Stimulated activated CD4-positive, alpha-beta T cell treated with anti-CD3 and anti-CD28 coated beads, Interleukin-15, amount 100 ng/mL, for 1 hour (primary cell): ENCODE results near the gene ZFP1.
A peak's percentile ranks its signal among the peaks of the same experiment; 100 is the strongest.

Experiments used
- DNase-seq, 2 donors: peaks; one replicate each; pipeline ENCODE4 v3.0.0-alpha.2; 2020; ENCODE audit warnings: low read depth in 1 of 2, low spot score in 1 of 2

Gene ZFP1

DNA sequence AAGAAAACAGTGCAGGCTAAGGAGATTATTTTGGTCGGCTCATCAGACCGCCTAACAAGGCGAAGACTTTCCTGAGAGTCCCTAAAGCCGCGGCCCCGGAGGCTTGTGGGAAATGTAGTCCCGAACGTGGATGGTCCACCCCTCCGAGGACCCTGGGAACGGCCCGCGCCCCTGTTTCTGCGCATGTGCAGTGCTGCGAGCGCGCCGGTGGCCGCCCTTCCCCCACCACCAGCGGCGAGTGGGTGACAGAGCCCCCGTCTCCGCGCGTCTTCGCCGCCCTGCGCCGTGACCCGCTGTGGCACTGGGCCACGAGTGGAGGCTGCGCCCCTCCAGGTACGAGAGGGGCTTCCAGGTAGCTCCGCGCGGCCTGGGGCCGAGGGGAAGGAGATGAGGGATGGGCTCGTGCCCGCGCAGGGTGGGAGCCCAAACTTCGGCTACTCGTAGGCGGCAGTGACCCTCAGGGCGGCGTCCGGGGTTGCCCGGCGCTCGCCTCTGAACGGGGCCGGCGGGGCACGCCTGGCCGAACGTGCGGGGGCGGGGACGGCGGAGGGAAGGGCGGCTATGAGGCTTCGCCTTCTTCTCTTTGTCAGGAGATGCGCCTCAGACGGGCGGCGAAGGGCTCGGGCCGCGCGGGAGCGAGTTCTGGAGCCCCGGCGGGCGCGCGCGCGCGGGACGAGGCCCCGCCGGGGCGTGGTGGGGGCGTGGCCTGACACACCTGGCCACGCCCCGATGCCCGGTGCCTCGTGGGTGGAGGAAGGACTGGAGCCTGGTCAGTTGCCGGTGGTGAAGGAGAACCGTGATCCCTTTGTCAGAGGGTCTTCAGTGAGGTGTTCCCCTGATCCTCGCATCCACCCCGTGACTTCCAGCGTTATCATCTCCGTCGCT, at the start of gene ZFP1:
ZFP1 (plus strand) TSS at position 214 of the 885 bp plus-strand sequence. CDS start 4,428 bp downstream, outside the sequence.
- peak; percentile 85 to 92 for DNase-seq

DNA sequence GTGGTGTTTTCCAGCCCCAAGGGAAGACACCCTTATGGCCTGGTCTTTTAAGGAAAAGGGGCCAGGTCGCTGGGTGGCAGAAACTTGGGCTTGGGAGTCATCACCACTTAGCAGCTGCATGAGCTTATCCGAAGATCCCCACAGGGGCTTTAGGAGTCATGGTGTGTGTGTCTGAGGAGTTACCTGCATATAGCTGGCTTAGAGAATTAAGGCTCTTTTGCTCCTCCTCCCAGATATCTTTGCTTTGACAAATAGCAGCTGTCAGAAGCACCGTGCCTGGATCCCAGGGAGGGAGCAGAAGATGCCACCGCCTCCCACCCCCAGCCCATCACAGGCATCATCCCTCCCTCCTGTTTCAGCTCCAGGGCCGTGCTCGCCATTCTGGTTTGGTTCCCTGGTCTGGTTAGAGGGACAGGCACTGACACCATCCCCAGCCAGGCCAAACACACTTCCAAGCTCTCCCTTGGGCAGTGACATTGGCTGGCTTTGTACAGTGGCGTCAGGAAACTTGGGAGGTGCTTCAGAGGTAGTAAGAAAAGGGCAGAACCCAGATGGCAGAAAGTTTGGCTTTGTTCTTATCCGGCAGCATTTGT, 49.2 kb upstream of the ZFP1 start:
- no peak for DNase-seq

DNA sequence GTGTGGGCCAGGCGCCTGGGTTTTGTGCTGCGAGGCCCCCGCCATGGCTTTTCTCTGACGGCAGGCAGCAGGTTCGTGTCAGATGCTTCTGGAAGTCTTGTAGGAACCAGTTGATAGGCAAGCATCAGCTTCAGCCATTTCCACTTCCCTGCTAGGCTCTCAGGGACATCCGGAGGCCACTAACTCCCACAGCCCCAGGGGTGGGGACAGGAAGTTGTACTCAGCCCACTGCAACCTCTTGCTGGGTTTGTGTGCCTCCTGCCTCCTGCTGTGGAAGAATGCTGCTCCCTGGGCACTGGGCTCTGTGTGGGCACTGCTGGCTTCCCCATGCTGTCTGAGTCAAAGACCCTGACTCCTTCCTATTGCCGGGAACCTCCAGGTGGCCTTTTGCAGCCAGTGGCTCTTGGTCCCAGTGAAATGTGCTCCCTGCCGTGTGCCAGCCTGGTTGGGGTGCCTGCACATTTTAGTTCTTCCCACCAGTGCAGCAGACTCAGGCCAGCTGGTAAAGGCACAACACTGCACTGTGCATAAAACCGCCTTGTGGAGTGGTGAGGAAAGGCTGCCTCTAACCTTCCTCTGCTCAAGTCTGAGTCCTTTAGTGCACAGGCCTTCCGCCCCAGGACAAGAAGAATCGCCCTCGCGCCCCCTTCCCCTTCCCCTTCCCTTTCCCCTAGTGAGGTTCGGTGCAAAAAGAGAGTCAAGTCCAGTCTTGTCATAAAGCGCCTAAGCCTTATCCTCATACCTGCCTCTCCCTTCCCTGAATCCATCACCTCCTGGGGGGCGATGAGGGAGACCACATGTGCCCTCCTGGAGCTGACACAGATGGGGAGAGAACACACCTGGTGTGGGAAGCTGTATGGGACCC, 48.4 kb upstream of the ZFP1 start:
- no peak for DNase-seq

DNA sequence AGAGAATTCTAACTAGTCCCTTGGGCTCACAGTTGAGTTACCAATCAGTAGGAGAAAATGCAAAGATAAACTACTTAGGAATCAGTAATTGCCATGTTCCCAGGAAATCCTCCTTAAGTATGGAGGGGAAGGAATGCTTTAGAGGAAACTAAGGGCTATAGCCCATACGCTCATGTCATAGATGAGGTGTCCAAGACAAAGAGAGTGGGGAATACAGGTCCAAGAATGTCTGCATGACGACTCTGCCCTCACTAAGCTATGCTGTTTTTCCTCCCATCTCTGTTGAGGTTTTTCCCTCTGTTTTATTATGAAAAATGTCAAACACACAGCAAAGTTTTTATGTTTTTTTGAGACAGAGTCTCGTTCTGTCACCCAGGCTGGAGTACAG, 47.7 kb upstream of the ZFP1 start:
- no peak for DNase-seq

DNA sequence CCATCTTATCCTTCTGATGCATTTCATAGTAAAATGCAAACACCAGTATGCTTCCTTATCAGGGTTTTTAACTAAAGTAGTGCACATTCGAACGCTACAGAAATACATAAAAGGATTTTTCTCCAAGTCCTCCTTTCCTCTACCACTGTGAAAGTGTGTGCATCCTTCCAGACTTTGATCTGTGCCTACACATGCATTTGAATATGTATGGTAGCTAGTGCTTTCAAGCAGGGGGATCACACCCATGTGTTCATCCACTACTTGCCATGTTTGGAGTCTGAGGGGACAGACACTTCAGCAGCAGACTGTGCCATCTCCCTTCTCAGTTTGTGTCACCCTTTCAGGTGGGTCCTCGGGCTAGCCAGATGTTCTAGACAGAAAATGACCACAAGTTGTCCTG, 46.7 kb upstream of the ZFP1 start:
- no peak for DNase-seq

DNA sequence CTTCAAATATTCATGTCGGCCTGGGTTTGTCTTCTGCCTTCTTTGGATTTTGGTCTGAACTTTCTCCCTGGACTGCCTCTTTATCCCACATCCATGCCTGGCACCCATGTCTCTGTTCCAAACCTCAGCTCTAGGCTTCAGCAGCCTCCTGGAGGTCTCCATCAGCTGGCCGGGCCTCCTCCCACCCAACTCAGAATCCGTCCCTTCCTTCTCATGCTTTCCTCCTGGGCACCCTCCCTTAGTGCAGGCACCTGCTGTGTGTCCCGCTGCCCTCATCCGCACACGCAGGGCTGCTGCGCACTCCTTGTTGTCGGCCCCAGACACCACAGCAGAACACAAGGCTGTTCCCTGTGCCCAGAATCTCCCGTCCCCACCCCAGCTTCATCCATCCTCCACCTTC, 45.7 kb upstream of the ZFP1 start:
- DNase-seq = no peak

DNA sequence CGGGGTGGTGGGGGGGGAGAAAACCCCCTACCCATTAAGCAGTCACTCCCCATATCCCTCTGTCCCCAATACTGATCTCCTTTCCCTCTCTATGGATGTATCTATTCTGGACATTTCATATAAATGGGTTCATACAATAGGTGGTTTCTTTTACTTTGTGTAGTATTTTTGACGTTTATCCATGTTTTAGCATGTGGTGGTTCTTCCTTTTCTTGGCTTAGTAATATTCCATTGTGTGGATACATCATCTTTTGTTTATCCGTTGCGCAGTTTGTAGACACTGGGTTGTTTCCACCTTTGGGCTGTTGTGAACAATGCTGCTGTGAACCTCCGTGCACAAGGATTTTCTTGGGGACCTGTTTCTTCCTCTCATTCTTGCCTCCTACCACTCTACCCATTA, 44.3 kb upstream of the ZFP1 start:
- DNase-seq = no peak

DNA sequence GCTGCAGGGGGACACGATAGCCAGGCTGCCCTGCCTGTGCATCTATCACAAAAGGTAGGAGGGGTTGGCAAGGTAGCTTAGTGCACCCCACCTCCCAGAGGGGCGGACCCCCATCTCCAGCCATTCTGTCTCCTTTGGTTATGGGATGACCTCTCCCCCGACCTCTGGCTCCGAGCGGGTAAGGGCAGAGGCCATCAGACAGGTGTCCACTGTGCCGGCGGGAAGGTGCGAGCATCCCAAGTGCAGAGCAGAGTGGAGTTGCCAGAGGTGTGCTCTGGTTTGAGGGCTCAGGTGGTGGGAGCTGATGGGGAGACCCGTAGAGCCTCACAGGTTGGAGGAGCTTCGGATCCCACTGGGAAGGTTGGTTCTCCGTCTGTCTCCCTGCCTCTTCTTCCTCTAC, 43.5 kb upstream of the ZFP1 start:
- no peak for DNase-seq

DNA sequence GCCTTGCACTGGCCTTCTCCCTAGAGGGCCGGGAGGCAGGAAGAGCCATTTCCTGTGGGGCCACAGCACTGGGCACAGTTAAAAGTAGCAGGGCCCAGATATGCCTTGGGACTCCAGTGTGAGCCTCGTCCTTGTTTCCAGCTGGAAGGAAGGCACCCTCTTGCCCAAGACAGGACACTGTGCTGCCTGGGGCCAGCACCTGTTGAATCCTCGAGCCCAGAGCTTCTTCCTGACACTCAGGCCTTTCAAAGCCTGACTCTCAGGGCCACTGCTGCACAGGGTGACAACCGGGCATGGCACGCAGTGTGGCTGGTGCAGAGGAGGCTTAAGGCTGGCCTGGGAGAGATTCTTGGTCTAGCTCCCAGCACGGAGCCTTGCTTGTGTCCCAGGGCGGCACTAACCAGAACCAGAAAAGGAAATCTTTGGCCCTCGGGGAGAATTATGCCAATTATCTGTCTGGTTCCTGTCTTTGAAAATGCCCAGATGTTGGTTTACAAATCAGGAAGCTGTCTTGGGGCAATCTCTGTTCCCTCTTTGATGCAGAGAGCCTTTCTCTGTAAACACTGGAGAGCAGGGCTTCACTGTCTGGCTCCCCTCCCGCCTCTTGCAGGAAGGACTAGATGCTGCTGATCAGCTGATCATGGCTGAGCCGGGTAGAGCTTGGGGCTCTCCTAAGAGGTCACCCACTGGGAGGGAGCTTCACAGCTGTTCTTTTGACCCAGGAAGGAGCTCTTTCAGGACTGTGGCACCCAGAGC, 42.8 kb upstream of the ZFP1 start:
- DNase-seq = no peak

DNA sequence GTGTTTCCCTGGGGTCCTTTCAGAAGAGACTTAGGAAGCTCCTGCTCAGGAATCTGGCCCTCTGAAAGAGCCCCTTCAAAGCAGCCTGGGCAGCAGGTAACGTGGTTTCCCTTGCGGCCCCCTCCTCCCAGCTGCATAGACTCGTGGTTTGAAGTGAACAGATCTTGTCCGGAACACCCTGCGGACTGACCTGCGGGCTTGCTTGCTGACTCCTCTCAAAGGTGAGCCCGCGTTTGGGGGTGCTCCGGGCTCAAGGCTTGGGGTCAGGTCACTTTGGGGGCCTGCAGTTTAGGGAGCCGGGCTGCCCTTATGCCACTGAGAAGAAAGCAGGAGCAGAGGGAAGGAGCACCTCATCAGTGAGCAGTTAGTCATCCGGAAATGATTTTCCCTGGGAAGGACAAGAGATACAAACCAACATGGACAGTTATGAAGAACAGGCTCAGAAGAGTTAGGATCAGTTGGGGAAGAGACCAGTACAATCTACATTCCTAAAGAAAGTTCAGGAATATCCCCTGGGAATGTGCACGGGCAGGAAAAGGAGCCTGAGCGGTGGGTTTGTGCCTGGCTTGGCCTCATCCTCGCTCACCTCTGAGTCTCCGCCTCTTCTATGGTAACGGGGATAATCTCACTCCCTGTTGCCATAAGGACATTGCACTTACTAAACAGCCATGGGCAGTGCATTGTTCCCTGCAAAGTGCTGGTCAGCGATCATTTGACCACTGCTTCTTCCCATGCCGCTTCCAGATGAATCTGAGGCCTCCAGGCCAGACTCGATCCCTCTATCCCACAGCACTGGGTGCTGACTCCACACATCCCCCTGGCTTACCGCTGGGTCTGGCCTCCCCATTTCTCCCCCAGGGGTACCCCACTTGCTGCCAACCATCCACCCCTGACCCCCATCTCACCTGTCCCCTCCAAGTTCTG, 41.7 kb upstream of the ZFP1 start:
- DNase-seq = no peak

DNA sequence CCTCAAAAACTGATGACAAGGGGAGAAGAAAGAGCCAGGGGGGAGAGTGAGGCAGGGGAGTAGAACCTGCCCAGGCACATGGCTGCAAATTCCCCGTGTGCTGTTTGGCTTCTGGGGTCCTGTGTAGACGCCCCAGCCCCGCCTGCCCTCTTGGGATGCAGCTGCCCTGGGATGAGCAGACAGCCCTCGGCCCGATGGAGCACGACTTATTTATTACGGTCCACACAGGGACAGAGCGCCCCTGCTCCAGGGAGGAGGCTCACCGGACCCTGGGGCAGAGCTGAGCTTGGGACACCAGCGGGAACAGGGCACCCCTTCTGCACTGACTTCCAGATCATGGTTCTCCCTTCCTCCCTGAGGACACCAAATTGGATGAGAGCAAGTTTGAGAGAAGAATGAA, 40.8 kb upstream of the ZFP1 start:
- DNase-seq = no peak

DNA sequence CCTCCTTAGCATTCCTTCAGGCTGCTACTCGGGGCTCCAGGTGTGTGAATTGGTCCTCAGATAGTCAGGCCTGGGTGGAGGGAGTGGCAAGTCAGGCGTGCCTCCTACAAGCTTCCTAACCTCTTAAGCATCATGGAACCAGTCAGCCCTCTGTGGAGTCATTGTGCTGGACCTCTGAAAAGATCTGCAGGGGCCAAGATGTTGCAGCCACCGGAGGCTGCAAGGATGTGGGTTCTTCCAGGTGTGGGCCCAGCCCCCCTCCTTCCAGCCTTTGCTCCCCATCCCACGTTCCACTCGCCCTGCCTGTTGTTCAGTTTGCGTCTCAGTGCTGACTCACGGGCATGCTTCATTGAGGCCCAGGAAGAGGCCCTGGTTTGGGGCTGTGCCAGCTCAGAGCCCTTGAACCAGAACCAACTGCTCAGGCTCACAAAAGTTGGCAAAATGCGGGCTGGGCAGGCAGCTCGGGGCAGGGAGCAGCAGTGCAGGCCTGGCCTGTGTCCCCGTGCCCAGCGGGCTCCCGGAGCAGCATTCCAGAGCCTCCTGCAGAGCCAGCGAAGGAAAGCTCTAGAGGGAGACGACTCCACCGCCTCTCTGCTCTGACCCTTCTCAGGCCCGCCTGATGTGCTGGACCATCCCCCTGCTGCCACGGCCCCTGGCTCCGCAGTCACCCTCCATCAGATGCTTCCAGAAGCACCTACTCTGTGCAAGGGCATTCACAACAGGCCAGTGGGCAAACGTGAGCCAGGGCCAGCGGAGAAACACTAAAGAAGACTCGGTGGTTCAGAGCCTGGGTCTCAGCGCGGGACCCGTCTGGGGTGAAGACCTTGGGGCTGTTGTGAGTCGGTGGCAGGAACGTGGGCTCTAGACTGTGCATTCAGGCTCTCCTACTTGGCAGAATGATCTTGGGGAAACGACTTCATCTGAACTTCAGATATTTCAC, 39.3 kb upstream of the ZFP1 start:
- peak; percentile 45 to 66 for DNase-seq

DNA sequence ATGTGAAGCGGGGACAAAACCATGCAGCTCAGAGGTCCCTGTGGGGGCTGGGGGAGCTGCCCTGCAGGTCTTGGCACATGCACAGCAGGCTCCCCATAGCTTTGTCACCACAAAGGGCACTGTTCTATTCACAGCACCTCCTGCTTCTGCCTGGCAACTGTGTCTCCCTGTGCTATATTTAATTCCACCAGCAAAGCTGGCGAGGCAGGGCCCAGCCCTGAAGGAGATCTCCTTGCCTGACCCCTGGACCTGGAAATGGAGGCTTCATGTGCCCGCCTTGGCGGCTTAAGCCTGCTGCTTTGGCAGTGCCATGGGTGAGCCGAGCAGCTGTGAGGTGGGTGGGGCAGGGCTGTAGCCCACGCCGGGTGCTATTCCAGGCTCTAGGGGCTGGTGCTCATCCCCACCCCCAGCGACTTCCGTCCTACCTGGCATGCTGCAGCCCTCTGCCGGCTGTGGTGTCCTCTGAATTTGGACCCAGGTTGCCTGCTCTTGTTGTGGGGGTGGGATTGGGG, 38.5 kb upstream of the ZFP1 start:
- no peak for DNase-seq

DNA sequence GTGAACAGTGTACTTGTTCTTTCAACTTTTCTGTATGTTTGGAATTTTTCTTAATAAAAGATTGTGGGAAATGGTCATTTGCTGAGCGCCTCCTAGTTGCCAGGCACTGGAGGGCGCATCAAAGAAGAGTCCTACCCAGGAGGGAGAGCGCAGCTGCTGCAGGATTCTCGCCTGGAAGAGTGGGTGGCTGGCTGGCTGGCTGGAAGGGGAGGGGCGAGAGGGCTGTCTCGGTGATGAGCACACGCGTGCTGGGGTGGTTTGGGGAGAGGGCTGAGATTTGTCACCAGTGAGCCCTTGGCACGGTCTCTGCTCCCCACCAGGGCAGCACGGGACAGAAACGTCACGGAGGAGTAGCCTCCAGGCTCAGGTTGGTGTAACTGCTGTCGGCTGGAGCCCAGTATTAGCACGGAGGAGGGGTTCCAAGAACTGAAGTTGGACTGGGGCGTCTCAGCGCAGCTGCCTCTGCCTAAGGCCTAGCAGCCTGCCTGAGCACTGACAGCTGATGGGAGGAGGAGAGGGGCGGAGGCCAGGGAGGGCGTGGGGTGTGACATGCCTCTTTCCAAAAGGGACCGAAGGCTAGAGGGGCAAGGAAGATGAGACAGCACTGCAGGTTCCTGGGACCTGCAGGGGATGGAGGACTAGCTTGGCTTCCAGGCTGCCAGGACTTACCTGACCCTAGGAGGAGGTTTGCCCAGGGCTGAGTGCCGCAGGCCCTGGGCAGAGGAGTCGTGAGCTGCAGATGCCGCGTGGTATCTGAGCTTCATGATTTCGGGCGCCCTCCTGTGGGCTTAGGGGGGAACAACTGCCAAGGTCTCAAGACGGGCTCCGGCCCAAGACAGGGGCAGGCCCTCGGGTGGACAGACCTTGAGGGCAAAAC, 37.4 kb upstream of the ZFP1 start:
- peak; percentile 61 to 66 for DNase-seq

DNA sequence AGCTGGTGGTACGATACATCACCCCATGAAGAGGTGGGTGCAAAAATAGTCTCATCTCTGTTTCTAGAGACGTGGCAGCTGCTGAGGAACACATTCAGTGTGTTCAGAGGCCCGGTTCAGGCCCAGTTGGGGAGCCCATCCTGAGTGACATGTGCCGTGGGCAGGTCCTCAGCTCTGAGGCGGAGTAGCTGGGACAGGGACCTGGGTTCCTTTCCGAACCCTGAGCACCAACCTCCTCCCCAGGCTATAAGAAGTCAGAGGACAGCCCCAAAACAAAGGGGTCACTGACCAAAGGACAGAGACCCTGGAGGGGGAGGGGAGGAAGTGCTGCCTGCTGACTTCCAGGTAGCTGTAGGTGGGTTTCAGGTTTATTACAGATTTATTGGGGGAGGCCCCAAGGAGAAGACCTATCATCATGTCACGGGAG, 36.8 kb upstream of the ZFP1 start:
- no peak for DNase-seq

DNA sequence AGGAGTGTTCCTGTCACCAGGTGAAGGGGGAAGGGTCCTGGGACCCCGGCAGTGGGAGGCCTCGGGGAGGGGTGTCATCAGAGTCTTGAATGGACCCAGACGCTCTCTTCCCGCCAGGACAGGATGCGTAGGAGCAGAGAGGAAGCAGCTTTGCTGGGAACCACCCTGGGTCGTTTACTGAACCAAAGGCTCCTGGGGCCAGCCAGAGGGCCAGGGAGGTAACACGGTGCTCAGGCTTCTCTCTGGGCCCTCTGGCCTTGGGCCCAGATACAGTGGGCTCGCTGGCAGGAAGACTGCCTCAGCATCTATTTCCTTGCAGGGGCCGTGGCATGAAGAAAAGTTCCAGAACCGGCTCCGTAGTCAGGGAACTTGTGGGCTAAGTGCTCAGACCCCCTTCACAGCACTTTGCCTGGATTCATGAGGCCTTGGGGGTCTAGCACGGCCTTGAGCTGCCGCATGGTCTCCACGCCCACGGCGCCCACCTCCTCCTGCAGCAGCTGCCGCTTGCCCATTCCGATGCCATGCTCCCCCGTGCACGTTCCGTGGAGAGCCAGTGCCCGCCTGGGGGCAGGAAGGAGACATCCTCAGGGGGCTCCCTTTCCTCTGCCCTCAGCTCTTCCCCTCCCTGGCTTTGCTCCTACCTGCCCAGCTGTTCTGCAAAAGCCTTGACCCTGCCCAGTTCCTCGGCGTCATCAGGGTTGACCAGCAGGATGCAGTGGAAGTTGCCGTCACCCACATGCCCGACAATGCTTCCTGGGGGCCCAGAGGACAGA, 36.2 kb upstream of the ZFP1 start:
- no peak for DNase-seq
